ENCODE measurements around the gene GALNT16. TPM values are rescaled to one million over a fixed set of nuclear protein-coding genes. Genes with fewer than 3 reads are reported as not detected.

The GALNT16 gene
- total RNA-seq, 1 donor from 2014 or later, result 101 TPM

GRCh38 chr14:69404883-69405282, 144.9 kb downstream of the GALNT16 start:
- intact Hi-C loops (cut with DNase I), result no loop called here
- no peak for DNase-seq

GRCh38 chr14:69405762-69406161, 145.8 kb downstream of the GALNT16 start:
- intact Hi-C loops (cut with DNase I), result no loop called here
- ATAC-seq (ENCODE audit: poor library complexity) (no peak), DNase-seq (no peak)

More at GRCh38 chr14:69404883-69405282, 144.9 kb downstream of the GALNT16 start:
- no peak for ATAC-seq (ENCODE audit: poor library complexity)

Other genes with a start within 250 kb of the GALNT16 start
- gene DCAF5, start 107.0 kb upstream of the GALNT16 start, total RNA-seq, result 53.4 TPM
- 16.7 TPM for gene EXD2, start 68.7 kb upstream of the GALNT16 start, total RNA-seq
- 102 TPM for gene ERH, start 138.1 kb downstream of the GALNT16 start, total RNA-seq
- gene SLC39A9, start 138.5 kb downstream of the GALNT16 start, total RNA-seq, result 16.2 TPM
- gene PLEKHD1, start 224.6 kb downstream of the GALNT16 start, total RNA-seq, result 0.22 TPM

All from Right ventricle myocardium superior (tissue), 1 donor.